ENCODE data around the gene NQO2. TPM values are rescaled to one million over a fixed set of nuclear protein-coding genes. Genes with fewer than 3 reads are reported as not detected.

Gene NQO2
- total and polyA plus RNA-seq, 2 of the 13 experiments (the other 11 are each of a cell fraction or from before 2014, with no cell fraction given), result 32.2 to 56.5 TPM

GRCh38 chr6:2993755-2994317, 5.9 kb upstream of the NQO2 start (continued):
- TF ChIP-seq NFYB (CRISPR knock-in tag; IDR thresholded peaks at IDR 0.05) (no peak), ZNF605 (CRISPR knock-in tag; IDR thresholded peaks at IDR 0.05) (peak; percentile 78; the same call in 1 of the 2 replicates), ZNF33B (CRISPR knock-in tag; IDR thresholded peaks at IDR 0.05) (no peak), XRCC5 (optimal IDR thresholded peaks at IDR 0.05; ENCODE audit: low read length) (peak; percentile 50), SIX1 (CRISPR knock-in tag; IDR thresholded peaks at IDR 0.05; ENCODE audit: borderline replicate concordance) (peak; percentile 80), CSRNP1 (CRISPR knock-in tag; IDR thresholded peaks at IDR 0.05) (no peak), SUZ12 (IDR thresholded peaks at IDR 0.05; ENCODE audit: low read depth, low read length) (no peak), ZC3H4 (CRISPR knock-in tag; IDR thresholded peaks at IDR 0.05; ENCODE audit: borderline replicate concordance) (no peak), POGK (CRISPR knock-in tag; conservative IDR thresholded peaks at IDR 0.05) (no peak), ZNF691 (CRISPR knock-in tag; IDR thresholded peaks at IDR 0.05; ENCODE audit: borderline replicate concordance, low read depth) (no peak; the same call in 1 of the 2 replicates), IRX3 (CRISPR knock-in tag; IDR thresholded peaks at IDR 0.05; ENCODE audit: borderline replicate concordance, low read depth) (no peak), SMAD3 (CRISPR knock-in tag; IDR thresholded peaks at IDR 0.05) (peak; percentile 76; the same call in 1 of the 2 replicates), RFX5 (IDR thresholded peaks at IDR 0.05; ENCODE audit: low read depth, low read length) (no peak), JUN (CRISPR knock-in tag; IDR thresholded peaks at IDR 0.05) (peak; percentile 87), REPIN1 (CRISPR knock-in tag; IDR thresholded peaks at IDR 0.05; ENCODE audit: borderline replicate concordance, low read depth) (peak; percentile 49; the same call in 1 of the 2 replicates), BATF2 (CRISPR knock-in tag; IDR thresholded peaks at IDR 0.05) (no peak), ZFP36L2 (CRISPR knock-in tag; IDR thresholded peaks at IDR 0.05) (no peak), HDAC6 (IDR thresholded peaks at IDR 0.05; ENCODE audit: low read depth, low read length) (no peak), AGO1 (IDR thresholded peaks at IDR 0.05; ENCODE audit: low read depth, low read length, poor library complexity, severe bottlenecking) (no peak), ARNTL (CRISPR knock-in tag; IDR thresholded peaks at IDR 0.05) (peak; percentile 57; the same call in 1 of the 2 replicates), ZNF512 (CRISPR knock-in tag; IDR thresholded peaks at IDR 0.05) (no peak), HOXA5 (CRISPR knock-in tag; IDR thresholded peaks at IDR 0.05) (peak; percentile 55; the same call in 1 of the 2 replicates), ZNF329 (CRISPR knock-in tag; IDR thresholded peaks at IDR 0.05; ENCODE audit: low read depth) (no peak), BORCS8-MEF2B (CRISPR knock-in tag; IDR thresholded peaks at IDR 0.05) (no peak), SRY (CRISPR knock-in tag; IDR thresholded peaks at IDR 0.05) (no peak)
